Hematopoietic multipotent progenitor cell (in vitro differentiated cells): ENCODE results near the gene LRRIQ1. TPM values are rescaled to one million over a fixed set of nuclear protein-coding genes. Genes with fewer than 3 reads are reported as not detected.

ENCODE experiments used
- DNase-seq, 3 donors: peaks; one replicate each; pipeline ENCODE4 v3.0.0-alpha.2; 2011 to 2015; ENCODE audit warnings: low read depth in 2 of 3, low spot score in 2 of 3
- total RNA-seq: library from RNA; depleted of rRNA; stranded (reverse); fragments of >200 nt; gene quantifications from one replicate; pipeline ENCODE4 v1.2.3, GENCODE V29; 2012

LRRIQ1 gene
- total RNA-seq, 1 donor = under 0.01 TPM

- no peak for DNase-seq
Measured at GRCh38 chr12:85043829-85044228, 7.7 kb downstream of the LRRIQ1 start.

- peak in 2 of 3 donors; percentile 31 to 51 for DNase-seq
Measured at GRCh38 chr12:85057370-85057963, 21.3 kb downstream of the LRRIQ1 start.

- no peak for DNase-seq
Measured at GRCh38 chr12:85058339-85058738, 22.2 kb downstream of the LRRIQ1 start.

- DNase-seq = no peak
Measured at GRCh38 chr12:85059594-85059993, 23.4 kb downstream of the LRRIQ1 start.

- peak in 1 of 3 donors; percentile 17 for DNase-seq
Measured at GRCh38 chr12:85060916-85061315, 24.8 kb downstream of the LRRIQ1 start.

- no peak for DNase-seq
Measured at GRCh38 chr12:85065837-85066482, 29.8 kb downstream of the LRRIQ1 start.

- DNase-seq = no peak
Measured at GRCh38 chr12:85072826-85073225, 36.7 kb downstream of the LRRIQ1 start.

- DNase-seq = peak in 2 of 3 donors; percentile 21 to 65
Measured at GRCh38 chr12:85076688-85077430, 40.7 kb downstream of the LRRIQ1 start.

GRCh38 chr12:85085066-85085465 lies 48.9 kb downstream of the LRRIQ1 start:
- no peak for DNase-seq

GRCh38 chr12:85089792-85090191 lies 53.6 kb downstream of the LRRIQ1 start:
- no peak for DNase-seq

GRCh38 chr12:85092814-85093370 lies 56.7 kb downstream of the LRRIQ1 start:
- DNase-seq = no peak

GRCh38 chr12:85095501-85095900 lies 59.4 kb downstream of the LRRIQ1 start:
- DNase-seq = no peak

GRCh38 chr12:85130646-85131045 lies 94.5 kb downstream of the LRRIQ1 start:
- no peak for DNase-seq

- DNase-seq = no peak
Measured at GRCh38 chr12:85138833-85139232, 102.7 kb downstream of the LRRIQ1 start.

- no peak for DNase-seq
Measured at GRCh38 chr12:85147331-85147730, 111.2 kb downstream of the LRRIQ1 start.

GRCh38 chr12:85152311-85152729 lies 116.2 kb downstream of the LRRIQ1 start:
- no peak for DNase-seq

GRCh38 chr12:85155791-85156190 lies 119.6 kb downstream of the LRRIQ1 start:
- peak in 2 of 3 donors; percentile 24 to 52 for DNase-seq

- no peak for DNase-seq
Measured at GRCh38 chr12:85156569-85156968, 120.4 kb downstream of the LRRIQ1 start.

- no peak for DNase-seq
Measured at GRCh38 chr12:85157035-85157603, 121.0 kb downstream of the LRRIQ1 start.

GRCh38 chr12:85163752-85164321 lies 127.7 kb downstream of the LRRIQ1 start:
- no peak for DNase-seq
